Keratinocyte (primary cell): ENCODE measurements around the gene ZDHHC1. TPM values are rescaled to one million over a fixed set of nuclear protein-coding genes. Genes with fewer than 3 reads are reported as not detected.

ENCODE experiments used
- DNase-seq: peaks from one replicate; pipeline ENCODE4 v3.0.0-alpha.2; 2011; ENCODE audit warnings: low read depth, missing footprints, low spot score
- FAIRE-seq: peaks from 2 replicates; lab custom pipeline; 2011; peaks lifted over from hg19 to GRCh38; lab: Jason Lieb, UNC
- H2AFZ ChIP-seq: 2 replicates; pipeline ENCODE4 v1.6.0; 2012; ENCODE audit warnings: low read length, control low read depth, inconsistent platforms; ENCODE audit not compliant: control insufficient read depth
- H3K27ac ChIP-seq: 2 replicates; pipeline ENCODE4 v1.5.1; 2011; ENCODE audit warnings: low read length; ENCODE audit not compliant: control insufficient read depth, insufficient read depth
- H3K27me3 ChIP-seq: 3 replicates; pipeline ENCODE4 v1.6.0; 2011; ENCODE audit warnings: low read length; ENCODE audit not compliant: control insufficient read depth, insufficient read depth; ENCODE audit errors: extremely low read depth
- H3K36me3 ChIP-seq, 2 experiments: 2 replicates in 1 of 2; 3 replicates in 1 of 2; pipeline ENCODE4 v1.5.1; 2011; ENCODE audit warnings: low read length in 2 of 2, mild to moderate bottlenecking in 1 of 2; ENCODE audit not compliant: control insufficient read depth in 2 of 2, insufficient read depth in 2 of 2; ENCODE audit errors: extremely low read depth in 1 of 2
- H3K4me1 ChIP-seq: 3 replicates; pipeline ENCODE4 v1.5.1; 2011; ENCODE audit warnings: low read length; ENCODE audit not compliant: control insufficient read depth, insufficient read depth; ENCODE audit errors: extremely low read depth
- H3K4me2 ChIP-seq: 3 replicates; pipeline ENCODE4 v1.6.0; 2011; ENCODE audit warnings: low read depth, low read length; ENCODE audit not compliant: control insufficient read depth, insufficient read depth; ENCODE audit errors: extremely low read depth
- H3K4me3 ChIP-seq, 3 experiments: fragments of 200-600 bp in 1 of 3; sonication (generic) in 1 of 3; 2 replicates in 2 of 3; 3 replicates in 1 of 3; pipeline ENCODE4 v1.5.1; 2011 to 2016; ENCODE audit warnings: low read length in 3 of 3, mild to moderate bottlenecking in 3 of 3, control low read depth in 2 of 3, inconsistent platforms in 1 of 3, low read depth in 1 of 3, mixed read lengths in 1 of 3, mixed run types in 1 of 3, moderate library complexity in 1 of 3; ENCODE audit not compliant: control insufficient read depth in 2 of 3, insufficient read depth in 2 of 3; ENCODE audit errors: extremely low read depth in 1 of 3
- H3K79me2 ChIP-seq: 2 replicates; pipeline ENCODE4 v1.6.0; 2012; ENCODE audit warnings: low read length; ENCODE audit not compliant: control insufficient read depth, insufficient read depth
- H3K9ac ChIP-seq: 3 replicates; pipeline ENCODE4 v1.6.0; 2011; ENCODE audit warnings: low read length; ENCODE audit not compliant: control insufficient read depth, insufficient read depth; ENCODE audit errors: extremely low read depth
- H3K9me1 ChIP-seq: 3 replicates; pipeline ENCODE4 v1.6.0; 2011; ENCODE audit warnings: low read length; ENCODE audit not compliant: control insufficient read depth, insufficient read depth; ENCODE audit errors: extremely low read depth
- H3K9me3 ChIP-seq: 2 replicates; pipeline ENCODE4 v1.5.1; 2012; ENCODE audit warnings: low read depth, low read length; ENCODE audit not compliant: control insufficient read depth
- H4K20me1 ChIP-seq: 3 replicates; pipeline ENCODE4 v1.6.0; 2011; ENCODE audit warnings: low read length; ENCODE audit not compliant: control insufficient read depth, insufficient read depth; ENCODE audit errors: extremely low read depth
- CTCF ChIP-seq, 3 experiments: IDR thresholded peaks in 1 of 3; conservative IDR thresholded peaks in 1 of 3; optimal IDR thresholded peaks in 1 of 3; 2 replicates in 2 of 3; 3 replicates in 1 of 3; pipeline versions ENCODE3 to v1.5.1; 2011; ENCODE audit warnings: low read length in 3 of 3, mild to moderate bottlenecking in 3 of 3, moderate library complexity in 2 of 3, control low read depth in 1 of 3, inconsistent platforms in 1 of 3; ENCODE audit not compliant: insufficient read depth in 2 of 3; ENCODE audit errors: extremely low read depth in 1 of 3
- EZH2 ChIP-seq: IDR thresholded peaks from one replicate; pipeline ENCODE4 v1.6.1; 2012; ENCODE audit warnings: inconsistent platforms, mild to moderate bottlenecking, low read length, moderate library complexity
- dilution Hi-C: fragments of 300-500 bp; cut with MboI; formaldehyde crosslinking; loops from one replicate; pipeline ENCODE4 v1.7.0; 2020; ENCODE audit warnings: low sequenced_read_pairs; ENCODE audit not compliant: extremely low pct_ligation_motif_present
- polyA plus RNA-seq, 5 experiments: library from polyadenylated mRNA; depleted of rRNA in 3 of 5; stranded (reverse) in 3 of 5; stranded (forward) in 1 of 5; unstranded in 1 of 5; fragments of >200 nt; gene quantifications; 1 replicate in 1 of 5; 2 replicates in 3 of 5; 3 replicates in 1 of 5; pipeline versions ENCODE4 v1.2.1 to v1.2.3, GENCODE V29; 2011 to 2012; ENCODE audit warnings: missing spikeins in 2 of 5, low read depth in 1 of 5, low replicate concordance in 1 of 5

Gene ZDHHC1
- polyA plus RNA-seq, 1 donor (not counting 4 experiments of a cell fraction or from before 2014, with no cell fraction given) = 1.1 TPM

- H3K9me3 ChIP-seq = no peaks in the 10 kb centered on the region
- peak within 1 kb of the TSS; percentile 37 for H3K9ac ChIP-seq
- H3K36me3 ChIP-seq = peaks cover 0 to 1% of the 10 kb centered on the region in 2 experiments
- peaks cover 12% of the 10 kb centered on the region for H3K4me1 ChIP-seq
- H3K9me1 ChIP-seq = no peaks in the 10 kb centered on the region
- H3K27me3 ChIP-seq = peaks cover 18% of the 10 kb centered on the region
- no peak for FAIRE-seq
- no peak for DNase-seq
- H3K4me3 ChIP-seq = peak within 1 kb of the TSS; percentile 27 to 59 (median 55)
- peak within 1 kb of the TSS; percentile 78 for H3K4me2 ChIP-seq
- H4K20me1 ChIP-seq = peaks cover 10% of the 10 kb centered on the region
- dilution Hi-C loops = no loop called here
- H2AFZ ChIP-seq = peak within 1 kb of the TSS; percentile 71
- H3K27ac ChIP-seq = no peak within 1 kb of the TSS
- H3K79me2 ChIP-seq = no peaks in the 10 kb centered on the region
- no peak for TF ChIP-seq EZH2
- peak in 1 of 3 experiments; percentile 24 for TF ChIP-seq CTCF (optimal IDR thresholded peaks at IDR 0.05 in 1 of 3, IDR thresholded peaks at IDR 0.05 in 1 of 3, conservative IDR thresholded peaks at IDR 0.05 in 1 of 3; ENCODE audit: extremely low read depth in 1 of 3, insufficient read depth in 2 of 3, low read length in 3 of 3)
Observed at GRCh38 chr16:67430977-67431774, 14.9 kb upstream of the ZDHHC1 start, which contains the start of gene HSD11B2. HSD11B2 (plus strand) TSS chr16:67431121; CDS start chr16:67431249, 128 bp downstream.

- no peak overlapping the region for H3K27ac ChIP-seq
- DNase-seq (no peak), FAIRE-seq (no peak)
- peak overlapping the region; percentile 78 for H3K4me2 ChIP-seq
- H3K9ac ChIP-seq = peak overlapping the region; percentile 37
- no peaks in the 10 kb centered on the region for H3K9me1 ChIP-seq
- peak overlapping the region; percentile 27 to 57 (median 55) for H3K4me3 ChIP-seq
- TF ChIP-seq EZH2 = peak; percentile 69
- no peak for TF ChIP-seq CTCF (optimal IDR thresholded peaks at IDR 0.05 in 1 of 3, IDR thresholded peaks at IDR 0.05 in 1 of 3, conservative IDR thresholded peaks at IDR 0.05 in 1 of 3; ENCODE audit: extremely low read depth in 1 of 3, insufficient read depth in 2 of 3, low read length in 3 of 3)
- H3K4me1 ChIP-seq = peaks cover 12% of the 10 kb centered on the region
- peaks cover 10% of the 10 kb centered on the region for H4K20me1 ChIP-seq
- peak overlapping the region; percentile 71 for H2AFZ ChIP-seq
- peaks cover 0 to under 1% of the 10 kb centered on the region in 2 experiments for H3K36me3 ChIP-seq
- H3K27me3 ChIP-seq = peaks cover 19% of the 10 kb centered on the region
- no peaks in the 10 kb centered on the region for H3K79me2 ChIP-seq
- dilution Hi-C loops = no loop called here
- no peaks in the 10 kb centered on the region for H3K9me3 ChIP-seq
Observed at GRCh38 chr16:67430504-67430976, 14.3 kb upstream of the ZDHHC1 start.
